Thyroid gland (tissue), 4 donors: Measurements from ENCODE around the gene YPEL2.

ENCODE experiments used
- POLR2A ChIP-seq, 2 donors: fragments of 450-650 bp; IDR thresholded peaks; one replicate each; pipeline ENCODE4 v1.6.1; 2017; ENCODE audit warnings: antibody characterized with exemption in 2 of 2, mild to moderate bottlenecking in 2 of 2, moderate library complexity in 1 of 2
- TF ChIP-seq, protein P1 (sequence below), 6 experiments: fragments of 200-600 bp in 3 of 6; fragments of 450-650 bp in 3 of 6; sonication (generic) in 3 of 6; IDR thresholded peaks; one replicate each; pipeline ENCODE4 v1.5.1; 2016 to 2019; ENCODE audit warnings: antibody characterized with exemption in 6 of 6, mild to moderate bottlenecking in 2 of 6, inconsistent platforms in 1 of 6, moderate library complexity in 1 of 6

DNA sequence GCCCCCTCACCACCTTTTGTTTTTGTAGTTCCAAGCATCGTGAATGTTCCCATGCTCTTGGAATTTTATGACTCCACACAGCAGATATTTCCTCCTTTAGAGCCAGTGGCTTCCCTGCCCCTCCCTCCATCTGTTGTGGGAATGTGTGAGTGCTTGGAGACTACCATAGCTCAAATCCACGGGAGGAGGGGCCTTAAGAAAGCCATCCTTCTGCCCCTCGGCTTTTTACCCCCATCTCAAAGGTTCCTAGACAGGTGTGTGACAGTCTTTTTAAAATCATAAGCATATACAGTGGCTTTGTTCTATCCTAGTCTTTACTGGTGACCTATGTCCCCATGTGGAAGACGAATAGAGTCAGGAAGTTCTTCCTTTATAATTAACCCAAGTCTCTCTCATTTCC, 47.2 kb downstream of the YPEL2 start:
- TF ChIP-seq, protein P1, sequence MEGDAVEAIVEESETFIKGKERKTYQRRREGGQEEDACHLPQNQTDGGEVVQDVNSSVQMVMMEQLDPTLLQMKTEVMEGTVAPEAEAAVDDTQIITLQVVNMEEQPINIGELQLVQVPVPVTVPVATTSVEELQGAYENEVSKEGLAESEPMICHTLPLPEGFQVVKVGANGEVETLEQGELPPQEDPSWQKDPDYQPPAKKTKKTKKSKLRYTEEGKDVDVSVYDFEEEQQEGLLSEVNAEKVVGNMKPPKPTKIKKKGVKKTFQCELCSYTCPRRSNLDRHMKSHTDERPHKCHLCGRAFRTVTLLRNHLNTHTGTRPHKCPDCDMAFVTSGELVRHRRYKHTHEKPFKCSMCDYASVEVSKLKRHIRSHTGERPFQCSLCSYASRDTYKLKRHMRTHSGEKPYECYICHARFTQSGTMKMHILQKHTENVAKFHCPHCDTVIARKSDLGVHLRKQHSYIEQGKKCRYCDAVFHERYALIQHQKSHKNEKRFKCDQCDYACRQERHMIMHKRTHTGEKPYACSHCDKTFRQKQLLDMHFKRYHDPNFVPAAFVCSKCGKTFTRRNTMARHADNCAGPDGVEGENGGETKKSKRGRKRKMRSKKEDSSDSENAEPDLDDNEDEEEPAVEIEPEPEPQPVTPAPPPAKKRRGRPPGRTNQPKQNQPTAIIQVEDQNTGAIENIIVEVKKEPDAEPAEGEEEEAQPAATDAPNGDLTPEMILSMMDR (IDR thresholded peaks at IDR 0.05) = no peak
- no peak for TF ChIP-seq POLR2A (IDR thresholded peaks at IDR 0.05)
